ENCODE results near the gene AVPR2.

The AVPR2 gene

GRCh38 chrX:153870288-153870690 lies 34.2 kb upstream of the AVPR2 start:
- Histone ChIP-seq H3K4me1 (peaks cover 8% of the 10 kb centered on the region; the same call in 1 of the 2 replicates), H3K4me3 (no peak overlapping the region), H4K20me1 (peaks cover 62% of the 10 kb centered on the region), H3K36me3 (peaks cover 22% of the 10 kb centered on the region; the same call in 1 of the 2 replicates), H3K4me2 (peak overlapping the region; percentile 5; the same call in 1 of the 2 replicates), H3K9me3 (no peaks in the 10 kb centered on the region; the same call in 1 of the 2 replicates), H3K27ac (no peak overlapping the region), H3K9ac (no peak overlapping the region), H3K27me3 (peaks cover 69% of the 10 kb centered on the region)
- no peak for TF ChIP-seq Cebpa-rat (IDR thresholded peaks at IDR 0.05)

GRCh38 chrX:153870791-153871360 lies 33.6 kb upstream of the AVPR2 start:
- H4K20me1 ChIP-seq = peaks cover 58% of the 10 kb centered on the region
- peaks cover 65% of the 10 kb centered on the region for H3K27me3 ChIP-seq
- H3K4me3 ChIP-seq = no peak overlapping the region
- peaks cover 22% of the 10 kb centered on the region; the same call in 1 of the 2 replicates for H3K36me3 ChIP-seq
- no peak overlapping the region for H3K4me2 ChIP-seq
- no peak overlapping the region for H3K9ac ChIP-seq
- peaks cover 8% of the 10 kb centered on the region; the same call in 1 of the 2 replicates for H3K4me1 ChIP-seq
- no peak for TF ChIP-seq Cebpa-rat (IDR thresholded peaks at IDR 0.05)
- no peak overlapping the region for H3K27ac ChIP-seq
- no peaks in the 10 kb centered on the region; the same call in 1 of the 2 replicates for H3K9me3 ChIP-seq

DNA sequence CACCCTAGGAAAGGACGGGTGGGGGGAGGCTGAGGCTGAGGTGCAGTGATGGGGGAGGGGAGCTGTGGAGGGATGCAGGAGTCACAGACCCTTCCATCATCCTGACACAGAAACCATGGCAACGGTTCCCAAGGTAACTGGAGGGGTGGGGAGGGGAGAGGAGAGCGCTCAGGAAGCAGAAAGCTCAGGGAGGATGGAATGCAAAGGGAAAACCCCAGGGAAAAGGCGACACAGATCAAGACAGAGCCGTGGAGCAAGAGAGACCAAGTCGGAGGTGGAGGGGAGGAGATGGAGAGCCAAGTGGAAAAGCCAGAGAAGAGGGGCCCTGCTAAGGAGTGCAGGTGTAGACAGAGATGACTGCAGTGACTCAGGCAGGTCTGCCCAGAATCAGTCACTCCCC lies 33.0 kb upstream of the AVPR2 start:
- Histone ChIP-seq H4K20me1 (peaks cover 63% of the 10 kb centered on the region), H3K4me3 (no peak overlapping the region), H3K27me3 (peaks cover 61% of the 10 kb centered on the region), H3K36me3 (peaks cover 22% of the 10 kb centered on the region; the same call in 1 of the 2 replicates), H3K4me2 (no peak overlapping the region), H3K4me1 (peaks cover 11% of the 10 kb centered on the region; the same call in 1 of the 2 replicates), H3K9ac (no peak overlapping the region), H3K27ac (no peak overlapping the region), H3K9me3 (no peaks in the 10 kb centered on the region; the same call in 1 of the 2 replicates)
- no peak for TF ChIP-seq Cebpa-rat (IDR thresholded peaks at IDR 0.05)

DNA sequence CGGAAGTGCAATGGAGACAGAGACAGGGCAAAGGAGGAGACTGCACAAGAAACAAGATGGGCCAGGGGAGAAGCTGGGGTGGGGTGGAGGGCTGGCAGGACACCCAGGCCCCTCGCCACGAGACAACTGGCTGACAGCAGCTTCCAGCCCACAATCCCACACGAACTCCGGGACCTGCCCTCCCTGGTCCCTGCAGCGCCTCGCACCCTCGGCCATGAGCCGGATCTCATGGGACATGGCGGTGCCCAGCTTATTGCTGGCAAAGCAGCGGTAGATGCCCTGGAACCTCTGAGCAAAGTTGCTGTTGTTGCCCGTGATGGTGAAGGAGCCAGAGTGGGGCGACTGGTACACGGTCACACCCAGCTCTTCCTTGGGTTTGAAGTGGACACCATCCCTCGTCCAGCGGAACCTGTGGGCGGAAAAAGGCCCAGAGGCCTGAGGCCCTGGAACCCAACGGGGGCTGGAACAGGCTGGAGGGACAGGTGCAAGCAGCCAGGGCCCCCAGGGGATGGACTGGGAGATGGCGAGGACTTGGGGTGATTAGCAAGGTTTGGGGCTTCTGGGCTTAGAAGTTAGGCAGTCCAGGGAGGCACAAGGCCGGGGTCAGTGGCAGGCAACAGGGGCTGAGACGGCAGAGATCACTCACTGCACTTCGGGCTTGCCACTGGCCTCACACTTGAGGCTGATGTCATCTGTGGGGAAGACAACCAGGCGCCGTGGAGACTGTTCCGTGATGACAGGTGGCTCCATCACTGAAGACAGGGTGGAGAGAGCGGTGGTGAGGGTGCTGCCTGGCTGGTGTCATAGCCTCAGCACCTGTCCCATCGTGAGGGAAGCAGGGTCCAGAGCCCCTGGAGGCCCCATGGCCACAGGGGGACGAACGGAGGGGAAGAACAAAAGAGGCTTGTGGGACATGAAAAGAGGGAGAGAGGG lies 32.3 kb upstream of the AVPR2 start:
- Histone ChIP-seq H3K9ac (no peak overlapping the region), H3K36me3 (peaks cover 17% of the 10 kb centered on the region; the same call in 1 of the 2 replicates), H3K9me3 (no peaks in the 10 kb centered on the region), H3K27ac (no peak overlapping the region), H3K27me3 (peaks cover 54% of the 10 kb centered on the region), H4K20me1 (peaks cover 68% of the 10 kb centered on the region), H3K4me3 (no peak overlapping the region), H3K4me2 (no peak overlapping the region), H3K4me1 (peaks cover 19% of the 10 kb centered on the region)
- no peak for TF ChIP-seq Cebpa-rat (IDR thresholded peaks at IDR 0.05)

DNA sequence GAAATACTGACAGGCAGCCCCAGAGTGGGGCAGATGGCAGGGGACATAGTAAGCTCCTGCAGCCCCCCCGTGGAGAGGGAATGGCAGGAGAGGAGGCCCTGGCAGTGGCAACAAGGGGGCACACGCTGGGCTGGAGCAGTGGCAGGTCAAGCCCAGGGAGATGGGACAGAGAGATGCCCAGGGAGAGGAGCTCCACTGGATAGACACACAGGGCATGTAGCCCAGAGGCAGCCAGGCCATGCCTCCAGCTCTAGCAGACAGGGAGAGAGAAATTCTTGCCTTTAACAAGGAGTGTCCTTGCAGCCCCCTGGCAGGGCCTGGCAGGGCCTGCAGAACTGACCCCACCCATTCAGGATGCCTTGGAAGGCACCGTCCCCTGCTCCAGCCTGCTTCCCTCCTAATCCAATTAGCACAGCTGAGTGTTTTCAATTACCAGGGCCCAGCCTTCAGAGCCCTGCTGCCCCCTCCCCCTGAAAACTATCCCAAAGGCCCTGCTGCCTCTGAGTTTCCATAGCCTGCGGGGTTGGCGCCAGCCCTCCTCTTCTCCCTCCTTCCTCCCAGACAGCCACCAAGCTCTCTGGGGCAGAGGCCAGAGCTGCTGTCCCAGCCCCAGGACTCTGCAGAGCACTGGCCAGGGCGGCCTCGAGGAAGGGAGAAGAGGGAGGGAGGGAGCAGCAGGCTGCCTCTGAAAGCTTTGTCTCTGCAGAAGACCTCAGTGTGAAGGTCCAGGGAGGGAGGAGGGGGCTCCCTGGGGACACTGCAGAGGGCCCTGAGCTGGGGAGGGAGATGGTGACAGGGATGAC lies 31.0 kb upstream of the AVPR2 start:
- peaks cover 77% of the 10 kb centered on the region for H4K20me1 ChIP-seq
- no peak for TF ChIP-seq Cebpa-rat (IDR thresholded peaks at IDR 0.05)
- H3K9ac ChIP-seq = no peak overlapping the region
- no peak overlapping the region for H3K4me2 ChIP-seq
- no peaks in the 10 kb centered on the region for H3K9me3 ChIP-seq
- H3K27me3 ChIP-seq = peaks cover 58% of the 10 kb centered on the region
- peaks cover 32% of the 10 kb centered on the region for H3K4me1 ChIP-seq
- no peak overlapping the region for H3K27ac ChIP-seq
- H3K4me3 ChIP-seq = no peak overlapping the region
- H3K36me3 ChIP-seq = peaks cover 12% of the 10 kb centered on the region; the same call in 1 of the 2 replicates

DNA sequence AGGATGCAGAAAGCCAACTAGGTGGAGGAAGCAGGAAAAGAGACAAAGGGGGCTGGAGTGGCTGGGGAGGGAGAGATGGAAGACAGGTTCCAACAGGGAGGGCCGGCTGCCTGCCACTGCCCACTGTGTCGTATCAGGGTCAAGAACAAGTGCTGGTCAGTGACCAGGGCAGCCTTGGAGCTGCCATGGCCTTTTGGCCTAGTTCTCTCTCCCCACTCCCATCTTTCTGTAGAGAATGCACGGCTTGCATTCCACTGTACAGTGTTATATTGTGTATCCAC lies 30.4 kb upstream of the AVPR2 start:
- Histone ChIP-seq H3K27me3 (peaks cover 56% of the 10 kb centered on the region), H3K9me3 (no peaks in the 10 kb centered on the region), H3K27ac (no peak overlapping the region), H3K9ac (no peak overlapping the region), H3K4me1 (peaks cover 37% of the 10 kb centered on the region), H3K36me3 (peaks cover 9% of the 10 kb centered on the region; the same call in 1 of the 2 replicates), H3K4me3 (no peak overlapping the region), H3K4me2 (no peak overlapping the region), H4K20me1 (peaks cover 73% of the 10 kb centered on the region)
- TF ChIP-seq Cebpa-rat (IDR thresholded peaks at IDR 0.05) = no peak

DNA sequence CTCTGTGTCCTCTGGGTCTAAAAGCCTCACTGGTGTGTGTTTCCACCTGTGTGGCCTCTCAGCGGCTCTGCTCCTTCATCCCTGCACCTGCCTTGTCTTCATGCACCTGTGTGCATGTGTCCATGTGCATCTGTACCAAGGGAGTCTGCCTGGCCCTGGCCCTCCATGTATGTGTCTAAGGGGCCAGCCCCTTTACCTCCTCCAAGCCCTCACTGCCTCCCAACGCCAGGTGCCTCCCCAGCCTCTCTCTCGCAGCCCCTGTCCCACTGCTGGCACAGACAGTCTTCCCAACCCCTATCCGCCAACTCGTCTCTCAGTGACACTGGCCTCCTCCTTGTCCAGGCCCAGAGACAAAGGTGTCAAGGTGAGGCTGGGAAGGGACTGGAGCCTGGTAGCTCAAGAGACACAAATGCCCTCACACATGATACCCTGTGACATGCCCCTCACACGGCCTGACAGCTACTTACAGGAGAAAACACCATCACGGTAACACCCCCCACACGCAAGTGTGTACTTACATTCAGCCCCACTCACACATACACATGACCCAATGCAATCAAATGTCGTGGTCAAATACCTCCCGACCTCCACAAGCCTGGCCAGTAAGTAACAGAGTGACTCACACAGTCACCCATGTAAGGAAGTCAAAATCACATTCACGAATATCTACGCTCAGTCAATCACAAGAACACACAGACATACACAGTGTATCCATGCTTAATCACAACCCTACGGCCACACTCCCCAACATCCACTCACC lies 29.9 kb upstream of the AVPR2 start:
- no peaks in the 10 kb centered on the region for H3K9me3 ChIP-seq
- no peak overlapping the region for H3K27ac ChIP-seq
- TF ChIP-seq Cebpa-rat (IDR thresholded peaks at IDR 0.05) = no peak
- H3K9ac ChIP-seq = no peak overlapping the region
- H3K27me3 ChIP-seq = peaks cover 56% of the 10 kb centered on the region
- H3K4me2 ChIP-seq = no peak overlapping the region
- H3K4me3 ChIP-seq = no peak overlapping the region
- H3K36me3 ChIP-seq = peaks cover 4% of the 10 kb centered on the region; the same call in 1 of the 2 replicates
- peaks cover 67% of the 10 kb centered on the region for H4K20me1 ChIP-seq
- H3K4me1 ChIP-seq = peaks cover 40% of the 10 kb centered on the region

DNA sequence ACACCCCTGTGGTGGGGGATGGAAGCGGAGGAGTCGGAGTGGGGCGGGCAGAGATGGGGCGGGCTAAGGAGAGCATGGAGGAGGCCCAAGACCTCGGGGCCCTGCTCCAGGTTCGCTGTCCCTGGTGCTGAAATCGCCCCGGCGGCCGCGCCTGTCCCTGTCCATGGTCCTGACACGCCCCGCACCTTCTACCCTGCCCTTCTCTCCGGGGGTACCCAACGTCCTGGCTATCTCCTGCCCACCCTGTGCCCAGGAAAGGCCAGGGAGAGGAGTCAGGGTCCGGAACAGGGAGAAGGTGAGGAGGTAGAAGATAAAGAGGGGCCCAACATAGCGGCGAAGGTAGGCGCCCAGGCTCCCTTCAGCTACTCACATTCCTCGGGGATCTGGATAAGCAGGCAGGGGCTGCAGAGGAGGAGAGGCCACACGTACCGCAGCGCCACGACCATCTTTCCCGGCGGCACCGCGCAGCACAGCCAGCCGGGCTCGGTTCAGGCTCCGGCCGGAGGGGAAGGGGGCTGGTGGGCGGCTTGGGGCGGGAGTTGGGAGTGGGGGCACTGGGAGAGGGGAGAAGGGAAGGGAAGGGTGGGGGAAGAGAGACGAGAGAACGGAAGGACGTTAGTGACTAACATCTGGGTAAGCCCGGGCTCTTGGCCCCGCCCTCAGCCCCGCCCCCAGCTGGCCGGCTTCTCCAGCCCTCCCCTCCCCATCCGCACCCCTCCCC lies 28.9 kb upstream of the AVPR2 start:
- TF ChIP-seq Cebpa-rat (IDR thresholded peaks at IDR 0.05) = no peak
- Histone ChIP-seq H3K4me2 (no peak overlapping the region), H3K9me3 (no peaks in the 10 kb centered on the region), H3K4me1 (peaks cover 42% of the 10 kb centered on the region), H3K27ac (no peak overlapping the region), H3K36me3 (no peaks in the 10 kb centered on the region), H4K20me1 (peaks cover 68% of the 10 kb centered on the region), H3K4me3 (no peak overlapping the region), H3K9ac (no peak overlapping the region), H3K27me3 (peaks cover 57% of the 10 kb centered on the region)
